ENCODE results near the gene PDE4D.

DNA sequence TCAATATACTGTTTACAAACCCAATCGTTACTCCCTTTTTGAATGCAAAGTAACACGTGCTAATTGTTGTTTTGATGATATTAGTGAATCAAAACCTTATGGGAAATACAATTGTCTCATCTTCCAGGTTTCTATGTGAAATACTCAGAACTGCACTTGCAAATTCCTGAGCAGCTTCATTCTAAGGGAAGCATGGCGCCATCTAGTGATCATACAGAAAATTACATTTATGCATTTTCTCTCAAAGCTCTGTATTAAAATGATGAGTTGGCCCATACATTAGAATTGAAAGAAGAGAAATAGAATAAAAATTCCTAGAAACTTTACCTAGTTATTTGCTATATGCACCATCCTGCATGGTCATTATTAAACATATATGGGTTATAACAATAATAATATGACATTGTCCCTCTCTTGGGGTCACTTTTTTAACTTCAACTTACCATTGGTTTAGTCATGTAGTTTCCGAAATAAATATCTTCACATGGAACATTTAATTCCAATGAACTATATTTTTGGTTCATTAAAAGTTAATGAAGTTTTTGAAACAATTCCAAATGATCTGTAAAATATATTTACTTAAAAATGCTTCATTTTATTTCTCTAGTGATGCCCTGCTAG lies 220.0 kb downstream of the PDE4D start:
- TF ChIP-seq, protein P1, sequence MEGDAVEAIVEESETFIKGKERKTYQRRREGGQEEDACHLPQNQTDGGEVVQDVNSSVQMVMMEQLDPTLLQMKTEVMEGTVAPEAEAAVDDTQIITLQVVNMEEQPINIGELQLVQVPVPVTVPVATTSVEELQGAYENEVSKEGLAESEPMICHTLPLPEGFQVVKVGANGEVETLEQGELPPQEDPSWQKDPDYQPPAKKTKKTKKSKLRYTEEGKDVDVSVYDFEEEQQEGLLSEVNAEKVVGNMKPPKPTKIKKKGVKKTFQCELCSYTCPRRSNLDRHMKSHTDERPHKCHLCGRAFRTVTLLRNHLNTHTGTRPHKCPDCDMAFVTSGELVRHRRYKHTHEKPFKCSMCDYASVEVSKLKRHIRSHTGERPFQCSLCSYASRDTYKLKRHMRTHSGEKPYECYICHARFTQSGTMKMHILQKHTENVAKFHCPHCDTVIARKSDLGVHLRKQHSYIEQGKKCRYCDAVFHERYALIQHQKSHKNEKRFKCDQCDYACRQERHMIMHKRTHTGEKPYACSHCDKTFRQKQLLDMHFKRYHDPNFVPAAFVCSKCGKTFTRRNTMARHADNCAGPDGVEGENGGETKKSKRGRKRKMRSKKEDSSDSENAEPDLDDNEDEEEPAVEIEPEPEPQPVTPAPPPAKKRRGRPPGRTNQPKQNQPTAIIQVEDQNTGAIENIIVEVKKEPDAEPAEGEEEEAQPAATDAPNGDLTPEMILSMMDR (conservative IDR thresholded peaks at IDR 0.05; ENCODE audit: low read length), result peak; percentile 97
- TF ChIP-seq EZH2phosphoT487 (IDR thresholded peaks at IDR 0.05; ENCODE audit: borderline replicate concordance, low read depth, low read length), result no peak
